CD14-positive monocyte (primary cell): Measurements from ENCODE around the gene MMP28. TPM values are rescaled to one million over a fixed set of nuclear protein-coding genes. Genes with fewer than 3 reads are reported as not detected.
A peak's percentile ranks its signal among the peaks of the same experiment; 100 is the strongest.

ENCODE experiments used
- DNase-seq, 3 donors: peaks; one replicate each; pipeline ENCODE4 v3.0.0-alpha.2; 2011 to 2022
- H2AFZ ChIP-seq: 2 replicates; pipeline ENCODE4 v1.6.0; 2012; ENCODE audit warnings: mild to moderate bottlenecking, low read depth, low read length, inconsistent platforms; ENCODE audit not compliant: insufficient read depth, poor library complexity, severe bottlenecking
- H3K27ac ChIP-seq, 2 donors: 1 replicate in 1 of 2; 2 replicates in 1 of 2; pipeline ENCODE4 v1.5.1; 2012 to 2013; ENCODE audit warnings: low read length in 2 of 2, control low read depth in 1 of 2, inconsistent platforms in 1 of 2, low read depth in 1 of 2, mild to moderate bottlenecking in 1 of 2
- H3K27me3 ChIP-seq, 2 donors: one replicate each; pipeline versions ENCODE4 v1.6.0 to v1.6.1; 2011 to 2013; ENCODE audit warnings: low read length in 2 of 2; ENCODE audit not compliant: control insufficient read depth in 2 of 2, insufficient read depth in 2 of 2
- H3K36me3 ChIP-seq, 2 donors: replicated peaks in 1 of 2; 1 replicate in 1 of 2; 2 replicates in 1 of 2; pipeline versions ENCODE4 v1.5.1 to v1.6.1; 2012 to 2013; ENCODE audit warnings: low read length in 2 of 2, control low read depth in 1 of 2, inconsistent platforms in 1 of 2, mild to moderate bottlenecking in 1 of 2; ENCODE audit not compliant: insufficient read depth in 2 of 2, control insufficient read depth in 1 of 2
- H3K4me1 ChIP-seq, 2 donors: 1 replicate in 1 of 2; 2 replicates in 1 of 2; pipeline versions ENCODE4 v1.5.1 to v1.6.1; 2012 to 2013; ENCODE audit warnings: low read length in 2 of 2, control low read depth in 1 of 2, inconsistent platforms in 1 of 2, mild to moderate bottlenecking in 1 of 2, moderate library complexity in 1 of 2; ENCODE audit not compliant: insufficient read depth in 2 of 2, control insufficient read depth in 1 of 2
- H3K4me2 ChIP-seq: replicated peaks from 2 replicates; pipeline ENCODE3; 2012; ENCODE audit warnings: low read length, moderate library complexity, mild to moderate bottlenecking; ENCODE audit not compliant: poor library complexity, severe bottlenecking; ENCODE audit errors: extremely low read depth
- H3K4me3 ChIP-seq, 3 experiments: fragments of 200-600 bp in 1 of 3; sonication (generic) in 1 of 3; replicated peaks in 1 of 3; 1 replicate in 2 of 3; 2 replicates in 1 of 3; pipeline ENCODE4 v1.5.1; 2011 to 2013; ENCODE audit warnings: low read length in 3 of 3, mild to moderate bottlenecking in 3 of 3, control low read depth in 2 of 3, low read depth in 2 of 3, inconsistent platforms in 1 of 3, moderate library complexity in 1 of 3
- H3K79me2 ChIP-seq: 2 replicates; pipeline ENCODE4 v1.6.0; 2012; ENCODE audit warnings: mild to moderate bottlenecking, control low read depth, inconsistent platforms, low read length, moderate library complexity; ENCODE audit not compliant: insufficient read depth
- H3K9ac ChIP-seq: 2 replicates; pipeline ENCODE4 v1.6.0; 2017; ENCODE audit warnings: low read length, mild to moderate bottlenecking; ENCODE audit not compliant: insufficient read depth, poor library complexity, severe bottlenecking
- H3K9me3 ChIP-seq, 2 donors: replicated peaks in 1 of 2; 1 replicate in 1 of 2; 2 replicates in 1 of 2; pipeline versions ENCODE4 v1.5.1 to v1.6.1; 2012 to 2013; ENCODE audit warnings: low read length in 2 of 2, control low read depth in 1 of 2; ENCODE audit not compliant: control insufficient read depth in 1 of 2, insufficient read depth in 1 of 2
- H4K20me1 ChIP-seq: 2 replicates; pipeline ENCODE4 v1.6.0; 2012; ENCODE audit warnings: mild to moderate bottlenecking, low read length, control low read depth, moderate library complexity; ENCODE audit not compliant: insufficient read depth
- H3K27ac Mint-ChIP-seq, 7 donors: one replicate each; pipeline ENCODE4 v1.8.0; 2020; ENCODE audit warnings: mild to moderate bottlenecking in 7 of 7, mixed read lengths in 7 of 7, moderate library complexity in 6 of 7, inconsistent platforms in 2 of 7
- H3K27me3 Mint-ChIP-seq, 3 donors: one replicate each; pipeline ENCODE4 v1.8.0; 2021 to 2022; ENCODE audit warnings: low read depth in 3 of 3, mild to moderate bottlenecking in 3 of 3, mixed read lengths in 3 of 3, moderate library complexity in 3 of 3, inconsistent platforms in 1 of 3
- H3K36me3 Mint-ChIP-seq, 2 donors: one replicate each; pipeline ENCODE4 v1.8.0; 2020; ENCODE audit warnings: mixed read lengths in 2 of 2, inconsistent platforms in 1 of 2, mild to moderate bottlenecking in 1 of 2
- H3K4me1 Mint-ChIP-seq: one replicate; pipeline ENCODE4 v1.8.0; 2020; ENCODE audit warnings: mild to moderate bottlenecking, mixed read lengths
- H3K4me3 Mint-ChIP-seq, 2 donors: one replicate each; pipeline ENCODE4 v1.8.0; 2020; ENCODE audit warnings: mild to moderate bottlenecking in 2 of 2, mixed read lengths in 2 of 2, moderate library complexity in 1 of 2
- H3K9me3 Mint-ChIP-seq, 7 donors: one replicate each; pipeline ENCODE4 v1.8.0; 2020 to 2022; ENCODE audit warnings: mixed read lengths in 7 of 7, mild to moderate bottlenecking in 6 of 7, moderate library complexity in 6 of 7, inconsistent platforms in 2 of 7
- CTCF ChIP-seq: fragments of 200-600 bp; IDR thresholded peaks from one replicate; pipeline ENCODE4 v1.8.0; 2022; ENCODE audit warnings: antibody characterized with exemption, mild to moderate bottlenecking
- WGBS: methylation state at CpG from one replicate; pipeline ENCODE4 v1.1.5; 2013; ENCODE audit warnings: missing lambda C conversion rate; ENCODE audit not compliant: insufficient coverage; 5-methylcytosine and 5-hydroxymethylcytosine counted together
- intact Hi-C, 2 donors: fragments of 100-400 bp; cut with micrococcal nuclease; formaldehyde crosslinking; loops; one replicate each; pipeline versions ENCODE4 v1.15.0 to v1.15.1; 2023
- polyA plus RNA-seq, 3 donors: library from polyadenylated mRNA; depleted of rRNA in 1 of 3; unstranded in 2 of 3; stranded (reverse) in 1 of 3; fragments of 300-500 nt in 2 of 3; fragments of >200 nt in 1 of 3; fragmentation: Illumina TruSeq in 2 of 3; gene quantifications; 1 replicate in 2 of 3; 2 replicates in 1 of 3; pipeline ENCODE4 v1.2.3, GENCODE V29; 2012 to 2021

MMP28 gene
- polyA plus RNA-seq, 3 donors, result not detected

GRCh38 chr17:35819455-35819854, 24.0 kb upstream of the MMP28 start:
- Histone ChIP-seq H3K4me1 (no peaks in the 10 kb centered on the region), H3K79me2 (peaks cover 63% of the 10 kb centered on the region), H3K27me3 (no peaks in the 10 kb centered on the region), H3K9ac (no peak overlapping the region), H2AFZ (no peak overlapping the region), H3K4me3 (no peak overlapping the region), H3K9me3 (no peaks in the 10 kb centered on the region), H4K20me1 (peaks cover 95% of the 10 kb centered on the region), H3K36me3 (peaks cover 78 to 88% of the 10 kb centered on the region in 2 donors), H3K4me2 (no peak overlapping the region), H3K27ac (no peak overlapping the region)
- H3K4me1 Mint-ChIP-seq, result peaks cover 2% of the 10 kb centered on the region
- DNase-seq, result no peak
- no peak overlapping the region for H3K27ac Mint-ChIP-seq
- H3K9me3 Mint-ChIP-seq, result no peaks in the 10 kb centered on the region
- peak; percentile 11 for TF ChIP-seq CTCF
- H3K27me3 Mint-ChIP-seq, result no peaks in the 10 kb centered on the region
- intact Hi-C loops, result loop anchor here in 1 of 2 donors (10.0 kb wide), 1 partner anchor 855 kb away; the partner anchor contains the start of genes CCT6B and ZNF830
- WGBS, result no CpG with 5 or more reads among the region's 1 CpG
- H3K36me3 Mint-ChIP-seq, result peaks cover 62 to 72% of the 10 kb centered on the region in 2 donors
- H3K4me3 Mint-ChIP-seq, result no peak overlapping the region

- no peak for DNase-seq
- Histone ChIP-seq H3K36me3 (peaks cover 57 to 66% of the 10 kb centered on the region in 2 donors), H3K9ac (no peak overlapping the region), H3K4me3 (no peak overlapping the region), H2AFZ (no peak overlapping the region), H3K79me2 (peaks cover 86% of the 10 kb centered on the region), H3K9me3 (no peaks in the 10 kb centered on the region), H3K27me3 (no peaks in the 10 kb centered on the region), H3K4me1 (peaks cover 2 to 7% of the 10 kb centered on the region in 2 donors), H3K4me2 (no peak overlapping the region), H3K27ac (no peak overlapping the region), H4K20me1 (peaks cover 95% of the 10 kb centered on the region)
- Mint-ChIP-seq H3K9me3 (no peaks in the 10 kb centered on the region), H3K36me3 (peaks cover 48 to 54% of the 10 kb centered on the region in 2 donors), H3K4me1 (peaks cover 13% of the 10 kb centered on the region), H3K4me3 (no peak overlapping the region), H3K27me3 (no peaks in the 10 kb centered on the region), H3K27ac (no peak overlapping the region)
- WGBS, result no CpG with 5 or more reads among the region's 1 CpG
- TF ChIP-seq CTCF, result no peak
- intact Hi-C loops, result loop anchor here in 1 of 2 donors (10.0 kb wide), 1 partner anchor 852 kb away; the partner anchor contains the start of genes CCT6B and ZNF830
These were observed 21.8 kb upstream of the MMP28 start for GRCh38 chr17:35817196-35817595.
